B cell (primary cell): ENCODE results near the gene BATF2. TPM values are rescaled to one million over a fixed set of nuclear protein-coding genes. Genes with fewer than 3 reads are reported as not detected.

Experiments used
- ATAC-seq: fragments of 200-7000 bp; cut with Tn5 transposase; one replicate; pipeline ENCODE4 v1.10.0; 2021; ENCODE audit warnings: low read depth, mild to moderate bottlenecking, moderate number of reproducible peaks, moderate library complexity
- CTCF ChIA-PET: fragments of 350-600 bp; sonication (Branson Sonifier 250); formaldehyde crosslinking; loops from one replicate; lab custom pipeline; 2021; ENCODE audit warnings: antibody characterized with exemption, inconsistent platforms; lab: Charles Lee
- POLR2A ChIA-PET: fragments of 350-600 bp; sonication (Branson Sonifier 250); formaldehyde crosslinking; loops from one replicate; lab custom pipeline; 2021; ENCODE audit warnings: antibody characterized with exemption; lab: Charles Lee
- DNase-seq: peaks from one replicate; pipeline ENCODE4 v3.0.0; 2013
- H2AFZ ChIP-seq: 2 replicates; pipeline ENCODE4 v1.6.1; 2012; ENCODE audit warnings: mild to moderate bottlenecking, low read depth, low read length; ENCODE audit not compliant: insufficient read depth, poor library complexity, severe bottlenecking
- H3K27ac ChIP-seq, 2 donors: 1 replicate in 1 of 2; 2 replicates in 1 of 2; pipeline ENCODE4 v1.5.1; 2012 to 2013; ENCODE audit warnings: low read length in 2 of 2, mild to moderate bottlenecking in 2 of 2, moderate library complexity in 1 of 2
- H3K27me3 ChIP-seq, 4 experiments: fragments of 200-600 bp in 1 of 4; sonication (generic) in 1 of 4; replicated peaks in 1 of 4; 1 replicate in 2 of 4; 2 replicates in 2 of 4; pipeline versions ENCODE4 v1.6.1 to v1.7.0; 2013 to 2016; ENCODE audit warnings: low read length in 3 of 4, mild to moderate bottlenecking in 2 of 4, mixed read lengths in 1 of 4, moderate library complexity in 1 of 4; ENCODE audit not compliant: insufficient read depth in 4 of 4, control insufficient read depth in 3 of 4; ENCODE audit errors: control extremely low read depth in 1 of 4
- H3K36me3 ChIP-seq, 2 experiments: replicated peaks in 1 of 2; 1 replicate in 1 of 2; 2 replicates in 1 of 2; pipeline versions ENCODE4 v1.6.1 to v1.7.1; 2013; ENCODE audit warnings: low read length in 1 of 2; ENCODE audit not compliant: insufficient read depth in 2 of 2, control insufficient read depth in 1 of 2; ENCODE audit errors: control extremely low read depth in 1 of 2, extremely low read depth in 1 of 2
- H3K4me1 ChIP-seq, 2 donors: fragments of 200-600 bp in 1 of 2; sonication (generic) in 1 of 2; 1 replicate in 1 of 2; 2 replicates in 1 of 2; pipeline versions ENCODE4 v1.5.1 to v1.6.1; 2013 to 2017; ENCODE audit warnings: low read length in 2 of 2; ENCODE audit not compliant: control insufficient read depth in 2 of 2, insufficient read depth in 2 of 2
- H3K4me2 ChIP-seq: replicated peaks from 2 replicates; pipeline ENCODE3; 2012; ENCODE audit warnings: mild to moderate bottlenecking, low read depth, low read length; ENCODE audit not compliant: poor library complexity, severe bottlenecking
- H3K4me3 ChIP-seq, 5 experiments: fragments of 200-600 bp in 1 of 5; sonication (generic) in 1 of 5; 1 replicate in 3 of 5; 2 replicates in 2 of 5; pipeline versions ENCODE4 v1.5.1 to v1.7.0; 2011 to 2016; ENCODE audit warnings: low read length in 4 of 5, mild to moderate bottlenecking in 4 of 5, low read depth in 2 of 5, control low read depth in 1 of 5, moderate library complexity in 1 of 5; ENCODE audit not compliant: insufficient read depth in 1 of 5; ENCODE audit errors: control extremely low read depth in 1 of 5, extremely low read depth in 1 of 5
- H3K79me2 ChIP-seq: fragments of 200-600 bp; sonication (generic); one replicate; pipeline ENCODE4 v1.6.0; 2016; ENCODE audit warnings: low read length; ENCODE audit not compliant: control insufficient read depth, insufficient read depth
- H3K9ac ChIP-seq: fragments of 200-600 bp; sonication (generic); 2 replicates; pipeline ENCODE4 v1.6.1; 2017; ENCODE audit warnings: mild to moderate bottlenecking, low read length, moderate library complexity
- H3K9me3 ChIP-seq, 3 donors: one replicate each; pipeline versions ENCODE4 v1.6.1 to v1.7.1; 2013; ENCODE audit warnings: low read length in 2 of 3; ENCODE audit not compliant: control insufficient read depth in 2 of 3, insufficient read depth in 1 of 3; ENCODE audit errors: control extremely low read depth in 1 of 3
- H4K20me1 ChIP-seq: 2 replicates; pipeline ENCODE4 v1.6.0; 2012; ENCODE audit warnings: mild to moderate bottlenecking, low read length; ENCODE audit not compliant: insufficient read depth, control insufficient read depth, poor library complexity, severe bottlenecking
- H3K27ac Mint-ChIP-seq: one replicate; pipeline ENCODE4 v1.8.0; 2021; ENCODE audit warnings: mixed read lengths
- H3K27me3 Mint-ChIP-seq: one replicate; pipeline ENCODE4 v1.8.0; 2021; ENCODE audit warnings: mixed read lengths
- H3K4me1 Mint-ChIP-seq: one replicate; pipeline ENCODE4 v1.8.0; 2021; ENCODE audit warnings: mixed read lengths
- H3K4me3 Mint-ChIP-seq: one replicate; pipeline ENCODE4 v1.8.0; 2021; ENCODE audit warnings: mixed read lengths
- H3K9me3 Mint-ChIP-seq: one replicate; pipeline ENCODE4 v1.8.0; 2022; ENCODE audit warnings: mixed read lengths; ENCODE audit not compliant: insufficient read depth
- EZH2 ChIP-seq: IDR thresholded peaks from 2 replicates; pipeline ENCODE4 v1.6.1; 2012; ENCODE audit warnings: borderline replicate concordance, low read depth, mild to moderate bottlenecking, moderate library complexity, low read length; ENCODE audit not compliant: insufficient read depth, poor library complexity, severe bottlenecking
- WGBS: methylation state at CpG from one replicate; pipeline ENCODE4 v1.1.5; 2013; ENCODE audit warnings: missing lambda C conversion rate; ENCODE audit not compliant: insufficient coverage; 5-methylcytosine and 5-hydroxymethylcytosine counted together
- intact Hi-C: fragments of 100-400 bp; cut with micrococcal nuclease; formaldehyde crosslinking; loops from one replicate; pipeline ENCODE4 v1.10.0; 2022
- polyA plus RNA-seq: library from polyadenylated mRNA; depleted of rRNA; stranded (reverse); fragments of >200 nt; gene quantifications from 2 replicates; pipeline ENCODE4 v1.2.3, GENCODE V29; 2012
- total RNA-seq, 2 donors: library from RNA; stranded (reverse); fragments of 120-200 nt in 1 of 2; gene quantifications; 1 replicate in 1 of 2; 2 replicates in 1 of 2; pipeline versions ENCODE4 v1.2.3 to v1.2.4, GENCODE V29; 2013 to 2022
- TF ChIP-seq, protein P1 (sequence below): fragments of 200-600 bp; IDR thresholded peaks from one replicate; pipeline ENCODE4 v1.8.0; 2022; ENCODE audit warnings: antibody characterized with exemption, mild to moderate bottlenecking

The BATF2 gene
- total and polyA plus RNA-seq, 2 donors (not counting 1 experiment from before 2014, with no cell fraction given): 0.62 to 1.7 TPM

GRCh38 chr11:65035579-65035978 is 38.8 kb upstream of the BATF2 start:
- ChIA-PET POLR2A (no interaction called here), CTCF (no interaction called here)
- no peak overlapping the region for H3K4me3 ChIP-seq
- no peak overlapping the region for H3K9ac ChIP-seq
- peaks cover 5% of the 10 kb centered on the region for H4K20me1 ChIP-seq
- no peak for ATAC-seq
- H3K9me3 ChIP-seq: no peaks in the 10 kb centered on the region
- peaks cover 3 to 26% of the 10 kb centered on the region in 2 experiments for H3K36me3 ChIP-seq
- no peak overlapping the region for H3K4me2 ChIP-seq
- intact Hi-C loops: no loop called here
- H3K27ac Mint-ChIP-seq: no peak overlapping the region
- peaks cover 2% of the 10 kb centered on the region for H3K4me1 Mint-ChIP-seq
- no peak for TF ChIP-seq EZH2
- TF ChIP-seq, protein P1, sequence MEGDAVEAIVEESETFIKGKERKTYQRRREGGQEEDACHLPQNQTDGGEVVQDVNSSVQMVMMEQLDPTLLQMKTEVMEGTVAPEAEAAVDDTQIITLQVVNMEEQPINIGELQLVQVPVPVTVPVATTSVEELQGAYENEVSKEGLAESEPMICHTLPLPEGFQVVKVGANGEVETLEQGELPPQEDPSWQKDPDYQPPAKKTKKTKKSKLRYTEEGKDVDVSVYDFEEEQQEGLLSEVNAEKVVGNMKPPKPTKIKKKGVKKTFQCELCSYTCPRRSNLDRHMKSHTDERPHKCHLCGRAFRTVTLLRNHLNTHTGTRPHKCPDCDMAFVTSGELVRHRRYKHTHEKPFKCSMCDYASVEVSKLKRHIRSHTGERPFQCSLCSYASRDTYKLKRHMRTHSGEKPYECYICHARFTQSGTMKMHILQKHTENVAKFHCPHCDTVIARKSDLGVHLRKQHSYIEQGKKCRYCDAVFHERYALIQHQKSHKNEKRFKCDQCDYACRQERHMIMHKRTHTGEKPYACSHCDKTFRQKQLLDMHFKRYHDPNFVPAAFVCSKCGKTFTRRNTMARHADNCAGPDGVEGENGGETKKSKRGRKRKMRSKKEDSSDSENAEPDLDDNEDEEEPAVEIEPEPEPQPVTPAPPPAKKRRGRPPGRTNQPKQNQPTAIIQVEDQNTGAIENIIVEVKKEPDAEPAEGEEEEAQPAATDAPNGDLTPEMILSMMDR: no peak
- H3K27me3 ChIP-seq: no peaks in the 10 kb centered on the region
- H3K27ac ChIP-seq: no peak overlapping the region
- H3K4me1 ChIP-seq: peaks cover 3 to 11% of the 10 kb centered on the region in 2 donors
- H3K4me3 Mint-ChIP-seq: no peak overlapping the region
- DNase-seq: no peak
- H3K79me2 ChIP-seq: peaks cover 17% of the 10 kb centered on the region
- no peak overlapping the region for H2AFZ ChIP-seq
- H3K9me3 Mint-ChIP-seq: no peaks in the 10 kb centered on the region
- H3K27me3 Mint-ChIP-seq: no peaks in the 10 kb centered on the region
- WGBS: 93% methylated on average over 11 of the region's 11 CpGs

DNA sequence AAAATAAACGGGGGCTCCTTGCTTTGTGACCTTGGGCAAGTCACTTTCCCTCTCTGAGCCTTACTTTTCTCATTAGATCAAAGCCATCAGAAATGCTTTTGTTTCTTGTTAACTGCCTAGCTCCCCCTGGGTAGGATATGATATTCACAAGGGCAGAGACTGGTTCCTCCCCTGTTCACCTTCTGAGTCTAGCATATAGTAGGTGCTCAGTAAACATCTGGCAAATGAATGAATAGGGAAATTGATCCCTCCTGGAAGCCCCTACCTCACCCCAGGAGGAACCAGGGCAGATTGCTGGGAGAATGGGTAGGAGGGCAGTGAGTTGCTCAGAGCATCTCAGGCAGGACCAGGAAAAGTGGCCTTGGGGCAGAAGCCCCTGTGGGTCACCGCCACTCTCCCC is 37.7 kb upstream of the BATF2 start:
- Histone ChIP-seq H3K79me2 (peaks cover 19% of the 10 kb centered on the region), H4K20me1 (peaks cover 5% of the 10 kb centered on the region), H3K9me3 (no peaks in the 10 kb centered on the region), H3K27ac (no peak overlapping the region), H3K4me3 (no peak overlapping the region), H2AFZ (no peak overlapping the region), H3K27me3 (no peaks in the 10 kb centered on the region), H3K4me1 (peaks cover 0 to 5% of the 10 kb centered on the region in 2 donors), H3K9ac (no peak overlapping the region), H3K36me3 (peaks cover 3 to 26% of the 10 kb centered on the region in 2 experiments), H3K4me2 (no peak overlapping the region)
- DNase-seq: no peak
- Mint-ChIP-seq H3K27me3 (no peaks in the 10 kb centered on the region), H3K27ac (no peak overlapping the region), H3K4me3 (no peak overlapping the region), H3K9me3 (no peaks in the 10 kb centered on the region), H3K4me1 (no peaks in the 10 kb centered on the region)
- POLR2A ChIA-PET: no interaction called here
- intact Hi-C loops: no loop called here
- ATAC-seq: no peak
- WGBS: 90% methylated on average over 2 of the region's 2 CpGs
- CTCF ChIA-PET: no interaction called here
- TF ChIP-seq EZH2: no peak
- TF ChIP-seq, protein P1: no peak
